Smooth muscle cell (in vitro differentiated cells): ENCODE measurements around the gene PREP. TPM values are rescaled to one million over a fixed set of nuclear protein-coding genes. Genes with fewer than 3 reads are reported as not detected.

Experiments used
- DNase-seq: peaks from one replicate; lab custom pipeline; 2025; ENCODE audit not compliant: unreplicated experiment; lab: John Stamatoyannopoulos, UW
- H2AFZ ChIP-seq: fragments of 200-600 bp; sonication (generic); 2 replicates; pipeline ENCODE4 v1.6.0; 2016; ENCODE audit warnings: antibody characterized with exemption, low read depth, mild to moderate bottlenecking
- H3F3A ChIP-seq: fragments of 200-600 bp; sonication (generic); 2 replicates; pipeline ENCODE4 v1.6.0; 2017; ENCODE audit warnings: antibody characterized with exemption, low read depth
- H3K27ac ChIP-seq: fragments of 200-600 bp; sonication (generic); 2 replicates; pipeline ENCODE4 v1.5.1; 2016; ENCODE audit warnings: low read depth, mild to moderate bottlenecking
- H3K27me3 ChIP-seq: fragments of 200-600 bp; sonication (generic); 2 replicates; pipeline ENCODE4 v1.6.1; 2016; ENCODE audit warnings: low read depth, mild to moderate bottlenecking
- H3K36me3 ChIP-seq: fragments of 200-600 bp; sonication (generic); 2 replicates; pipeline ENCODE4 v1.5.1; 2016; ENCODE audit warnings: low read depth
- H3K4me1 ChIP-seq: fragments of 200-600 bp; sonication (generic); 2 replicates; pipeline ENCODE4 v1.5.1; 2016; ENCODE audit warnings: low read depth
- H3K4me2 ChIP-seq: fragments of 200-600 bp; sonication (generic); 2 replicates; pipeline ENCODE4 v1.6.0; 2016; ENCODE audit warnings: mild to moderate bottlenecking
- H3K4me3 ChIP-seq: fragments of 200-600 bp; sonication (generic); 2 replicates; pipeline ENCODE4 v1.5.1; 2016; ENCODE audit warnings: mild to moderate bottlenecking
- H3K79me2 ChIP-seq: fragments of 200-600 bp; sonication (generic); 2 replicates; pipeline ENCODE4 v1.6.0; 2016; ENCODE audit warnings: low read depth, mild to moderate bottlenecking
- H3K9ac ChIP-seq: fragments of 200-600 bp; sonication (generic); 2 replicates; pipeline ENCODE4 v1.6.0; 2016; ENCODE audit warnings: low read depth
- H3K9me3 ChIP-seq: fragments of 200-600 bp; sonication (generic); replicated peaks from 2 replicates; pipeline ENCODE4 v1.5.1; 2016; ENCODE audit warnings: low read depth
- H4K20me1 ChIP-seq: fragments of 200-600 bp; sonication (generic); 2 replicates; pipeline ENCODE4 v1.6.0; 2016; ENCODE audit warnings: low read depth
- WGBS: methylation state at CpG from one replicate; pipeline ENCODE4 v1.1.7; 2016; ENCODE audit warnings: low lambda C conversion rate; 5-methylcytosine and 5-hydroxymethylcytosine counted together
- polyA plus RNA-seq: library from polyadenylated mRNA; unstranded; fragments of >200 nt; fragmentation: Nextera tagmentation; extraction: Ambion mirVana; gene quantifications from 2 replicates; pipeline ENCODE4 v1.2.1, GENCODE V29; 2016
- total RNA-seq: library from RNA; depleted of rRNA; stranded (reverse); fragments of >200 nt; gene quantifications from 2 replicates; pipeline ENCODE4 v1.2.3, GENCODE V29; 2014
- TF ChIP-seq, protein P1 (sequence below): fragments of 200-600 bp; sonication (generic); IDR thresholded peaks from 2 replicates; pipeline ENCODE4 v1.5.1; 2017; ENCODE audit warnings: borderline replicate concordance, mild to moderate bottlenecking, antibody characterized with exemption; ENCODE audit not compliant: insufficient read depth, poor library complexity, severe bottlenecking

Gene PREP
- total and polyA plus RNA-seq, 2 experiments from 2014 or later = 23.4 to 33.2 TPM

DNA sequence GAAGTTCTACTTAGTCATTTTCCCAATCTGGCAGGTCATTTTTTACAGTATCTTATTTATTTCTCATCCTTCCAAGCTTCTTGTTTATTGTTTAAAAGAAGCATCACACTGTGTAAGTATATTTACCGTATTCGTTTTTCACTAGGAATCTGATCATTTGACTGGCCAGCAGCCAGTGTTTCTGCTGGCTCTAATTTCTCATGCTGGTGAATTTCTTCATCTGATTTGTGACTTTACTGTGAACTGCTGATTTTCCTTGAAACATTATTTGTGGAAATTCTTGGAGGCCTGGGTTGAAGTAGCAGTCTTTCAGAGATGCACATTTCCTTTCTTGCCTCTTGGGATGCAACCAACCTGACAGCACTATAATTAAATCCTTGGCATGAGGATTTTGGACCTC lies 65.9 kb downstream of the PREP start:
- Histone ChIP-seq H3K36me3 (peaks cover 11% of the 10 kb centered on the region), H3K9me3 (no peaks in the 10 kb centered on the region), H2AFZ (no peak overlapping the region), H3K4me2 (no peak overlapping the region), H3K4me3 (no peak overlapping the region), H3K27me3 (no peaks in the 10 kb centered on the region), H3K4me1 (peaks cover 5% of the 10 kb centered on the region), H3K9ac (no peak overlapping the region), H3K27ac (no peak overlapping the region), H3F3A (no peaks in the 10 kb centered on the region), H3K79me2 (peaks cover 2% of the 10 kb centered on the region), H4K20me1 (peaks cover 33% of the 10 kb centered on the region)
- DNase-seq = no peak
- TF ChIP-seq, protein P1, sequence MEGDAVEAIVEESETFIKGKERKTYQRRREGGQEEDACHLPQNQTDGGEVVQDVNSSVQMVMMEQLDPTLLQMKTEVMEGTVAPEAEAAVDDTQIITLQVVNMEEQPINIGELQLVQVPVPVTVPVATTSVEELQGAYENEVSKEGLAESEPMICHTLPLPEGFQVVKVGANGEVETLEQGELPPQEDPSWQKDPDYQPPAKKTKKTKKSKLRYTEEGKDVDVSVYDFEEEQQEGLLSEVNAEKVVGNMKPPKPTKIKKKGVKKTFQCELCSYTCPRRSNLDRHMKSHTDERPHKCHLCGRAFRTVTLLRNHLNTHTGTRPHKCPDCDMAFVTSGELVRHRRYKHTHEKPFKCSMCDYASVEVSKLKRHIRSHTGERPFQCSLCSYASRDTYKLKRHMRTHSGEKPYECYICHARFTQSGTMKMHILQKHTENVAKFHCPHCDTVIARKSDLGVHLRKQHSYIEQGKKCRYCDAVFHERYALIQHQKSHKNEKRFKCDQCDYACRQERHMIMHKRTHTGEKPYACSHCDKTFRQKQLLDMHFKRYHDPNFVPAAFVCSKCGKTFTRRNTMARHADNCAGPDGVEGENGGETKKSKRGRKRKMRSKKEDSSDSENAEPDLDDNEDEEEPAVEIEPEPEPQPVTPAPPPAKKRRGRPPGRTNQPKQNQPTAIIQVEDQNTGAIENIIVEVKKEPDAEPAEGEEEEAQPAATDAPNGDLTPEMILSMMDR = no peak
- WGBS = 96% methylated on average over 2 of the region's 2 CpGs

DNA sequence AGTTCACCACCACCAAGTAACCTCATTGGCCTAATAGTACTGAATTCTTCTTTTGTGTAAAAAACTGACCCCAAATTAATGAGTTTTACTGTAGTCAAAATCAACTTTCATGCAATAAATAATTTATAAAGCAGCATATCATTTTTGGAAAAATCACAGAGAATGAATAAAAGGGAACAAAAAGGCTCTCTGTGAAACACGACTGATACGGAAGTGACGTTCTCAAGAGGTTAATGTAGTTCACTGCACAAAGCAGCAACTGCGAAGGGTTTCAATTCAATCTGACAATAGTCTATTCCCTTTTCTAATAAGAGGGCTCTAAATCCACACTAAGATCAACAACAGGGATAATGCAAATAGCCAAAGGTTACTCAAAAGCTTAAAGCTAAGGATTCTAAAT lies 70.3 kb downstream of the PREP start:
- Histone ChIP-seq H3K27ac (no peak overlapping the region), H3F3A (no peaks in the 10 kb centered on the region), H3K9ac (no peak overlapping the region), H3K4me1 (peaks cover 5% of the 10 kb centered on the region), H2AFZ (no peak overlapping the region), H3K4me3 (no peak overlapping the region), H4K20me1 (peaks cover 17% of the 10 kb centered on the region), H3K9me3 (no peaks in the 10 kb centered on the region), H3K4me2 (no peak overlapping the region), H3K27me3 (no peaks in the 10 kb centered on the region), H3K36me3 (peaks cover 13% of the 10 kb centered on the region), H3K79me2 (no peaks in the 10 kb centered on the region)
- DNase-seq = no peak
- TF ChIP-seq, protein P1 = no peak
- WGBS = 96% methylated on average over 4 of the region's 4 CpGs

DNA sequence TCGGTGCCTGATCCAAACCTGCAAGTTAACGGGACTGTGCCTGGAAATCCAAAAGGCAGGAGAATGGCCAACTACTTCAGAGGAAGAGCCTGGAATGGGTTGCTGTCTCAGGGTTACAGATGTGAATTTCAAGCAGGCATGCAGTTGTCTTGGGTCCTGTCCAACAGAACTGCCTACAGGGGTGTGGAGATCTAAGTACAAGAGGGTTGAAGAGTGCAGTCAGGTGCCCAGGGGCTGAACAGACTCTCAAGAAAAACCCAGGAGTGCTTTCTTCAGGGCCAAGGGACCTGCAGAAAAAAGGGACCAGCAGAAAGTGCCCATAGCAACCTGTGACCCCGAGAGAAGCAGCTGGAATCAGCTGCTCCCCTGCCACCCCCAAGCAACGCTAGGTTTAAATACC lies 71.0 kb downstream of the PREP start:
- no peak overlapping the region for H2AFZ ChIP-seq
- H3K27me3 ChIP-seq = no peaks in the 10 kb centered on the region
- H3K27ac ChIP-seq = no peak overlapping the region
- TF ChIP-seq, protein P1 = no peak
- peaks cover 17% of the 10 kb centered on the region for H4K20me1 ChIP-seq
- H3F3A ChIP-seq = no peaks in the 10 kb centered on the region
- no peak for DNase-seq
- no peaks in the 10 kb centered on the region for H3K9me3 ChIP-seq
- peaks cover 5% of the 10 kb centered on the region for H3K4me1 ChIP-seq
- 95% methylated on average over 4 of the region's 4 CpGs for WGBS
- no peaks in the 10 kb centered on the region for H3K79me2 ChIP-seq
- H3K36me3 ChIP-seq = peaks cover 10% of the 10 kb centered on the region
- no peak overlapping the region for H3K4me3 ChIP-seq
- no peak overlapping the region for H3K9ac ChIP-seq
- H3K4me2 ChIP-seq = no peak overlapping the region

DNA sequence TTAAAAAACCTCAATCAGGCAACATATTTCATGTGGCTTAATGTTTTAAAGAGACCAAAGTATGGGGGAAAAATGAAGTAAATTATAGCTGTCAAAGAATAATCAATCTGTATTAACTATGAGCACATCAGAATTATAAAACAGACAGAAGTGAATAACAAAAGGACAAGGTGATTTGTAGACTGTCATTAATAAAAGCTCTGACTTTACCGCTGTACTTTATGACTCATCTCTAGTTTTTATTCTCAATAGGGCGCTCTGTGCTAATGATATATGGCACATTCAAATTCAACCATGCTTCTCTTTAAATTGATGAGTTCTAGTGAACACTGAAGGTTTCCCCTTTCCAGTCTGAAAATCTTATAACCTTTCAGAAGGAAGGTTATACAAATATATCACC lies 72.0 kb downstream of the PREP start:
- Histone ChIP-seq H3K9me3 (no peaks in the 10 kb centered on the region), H3K4me3 (no peak overlapping the region), H3K27ac (no peak overlapping the region), H3K79me2 (no peaks in the 10 kb centered on the region), H2AFZ (no peak overlapping the region), H3K9ac (no peak overlapping the region), H4K20me1 (peaks cover 17% of the 10 kb centered on the region), H3K4me1 (peaks cover 5% of the 10 kb centered on the region), H3K27me3 (no peaks in the 10 kb centered on the region), H3F3A (no peaks in the 10 kb centered on the region), H3K4me2 (no peak overlapping the region), H3K36me3 (peaks cover 9% of the 10 kb centered on the region)
- TF ChIP-seq, protein P1 = no peak
- DNase-seq = no peak
- 93% methylated on average over 2 of the region's 2 CpGs for WGBS
